ENCODE data around the gene PP2D1. TPM values are rescaled to one million over a fixed set of nuclear protein-coding genes. Genes with fewer than 3 reads are reported as not detected.

Gene PP2D1
- total and polyA plus RNA-seq, 2 donors (not counting 3 experiments of a cell fraction or from before 2014, with no cell fraction given), result not detected

GRCh38 chr3:19945969-19946831 lies 65.9 kb downstream of the PP2D1 start:
- Histone ChIP-seq H3K36me3 (ENCODE audit: control insufficient read depth in 2 of 2, extremely low read depth in 1 of 2, insufficient read depth in 2 of 2, low read length in 2 of 2) (peaks cover 0 to under 1% of the 10 kb centered on the region in 2 experiments), H3K79me2 (ENCODE audit: control insufficient read depth, insufficient read depth, low read length) (peaks cover 39% of the 10 kb centered on the region), H3K27ac (ENCODE audit: insufficient read depth, low read depth, low read length) (peak overlapping the region; percentile 97), H3K9me1 (replicated peaks; ENCODE audit: control insufficient read depth, extremely low read depth, insufficient read depth, low read length) (no peaks in the 10 kb centered on the region), H4K20me1 (replicated peaks; ENCODE audit: control insufficient read depth, extremely low read depth, insufficient read depth, low read length) (no peaks in the 10 kb centered on the region), H3K4me2 (ENCODE audit: insufficient read depth, low read length) (peak overlapping the region; percentile 91), H2AFZ (ENCODE audit: low read depth, low read length) (peak overlapping the region; percentile 91), H3K27me3 (ENCODE audit: control insufficient read depth in 2 of 2, insufficient read depth in 2 of 2, low read length in 2 of 2) (no peaks in the 10 kb centered on the region), H3K9ac (replicated peaks; ENCODE audit: extremely low read depth, insufficient read depth, low read length) (peak overlapping the region; percentile 97), H3K4me3 (replicated peaks in 1 of 3; ENCODE audit: insufficient read depth in 1 of 3, low read depth in 1 of 3, low read length in 3 of 3) (peak overlapping the region; percentile 88 to 89 (median 88)), H3K4me1 (ENCODE audit: control insufficient read depth, extremely low read depth, insufficient read depth, low read length) (peaks cover 23% of the 10 kb centered on the region), H3K9me3 (replicated peaks; ENCODE audit: control insufficient read depth, insufficient read depth, low read length) (no peaks in the 10 kb centered on the region)
- TF ChIP-seq FOS (IDR thresholded peaks at IDR 0.05; ENCODE audit: borderline replicate concordance, insufficient read depth, low read length), result no peak
- no peak for TF ChIP-seq CTCF (IDR thresholded peaks at IDR 0.05; ENCODE audit: extremely low read depth in 1 of 2, insufficient read depth in 1 of 2, low read depth in 1 of 2, low read length in 2 of 2)
- no peak for TF ChIP-seq JUN (IDR thresholded peaks at IDR 0.05; ENCODE audit: borderline replicate concordance, insufficient read depth, insufficient read length, low read depth)
- no peak for TF ChIP-seq MAX (IDR thresholded peaks at IDR 0.05; ENCODE audit: insufficient read depth, insufficient read length)
- no peak for TF ChIP-seq MYC (IDR thresholded peaks at IDR 0.05; ENCODE audit: low read depth, low read length)
- no peak for TF ChIP-seq POLR2AphosphoS5 (IDR thresholded peaks at IDR 0.05; ENCODE audit: insufficient read depth, low read depth, low read length)
- ChIA-PET POLR2A (no interaction called here), CTCF (no interaction called here)
- dilution Hi-C loops (cut with MboI; ENCODE audit: extremely low pct_ligation_motif_present, low sequenced_read_pairs) (no loop called here), intact Hi-C loops (cut with micrococcal nuclease) (loop anchor here (5.0 kb wide), 1 partner anchor 1726 kb away; no protein-coding TSS in a partner anchor)
- DNase-seq (ENCODE audit: low read depth, low spot score), result no peak
- TSS peak; percentile 87 for BruUV-seq (replicated peaks)
- peak; percentile 21 for FAIRE-seq
